ENCODE results near the gene STIM1. TPM values are rescaled to one million over a fixed set of nuclear protein-coding genes. Genes with fewer than 3 reads are reported as not detected.

STIM1 gene
- total and polyA plus RNA-seq, 10 of the 15 experiments (the other 5 are each of a cell fraction or from before 2014, with no cell fraction given): 8.6 to 57.7 (median 29.3) TPM

DNA sequence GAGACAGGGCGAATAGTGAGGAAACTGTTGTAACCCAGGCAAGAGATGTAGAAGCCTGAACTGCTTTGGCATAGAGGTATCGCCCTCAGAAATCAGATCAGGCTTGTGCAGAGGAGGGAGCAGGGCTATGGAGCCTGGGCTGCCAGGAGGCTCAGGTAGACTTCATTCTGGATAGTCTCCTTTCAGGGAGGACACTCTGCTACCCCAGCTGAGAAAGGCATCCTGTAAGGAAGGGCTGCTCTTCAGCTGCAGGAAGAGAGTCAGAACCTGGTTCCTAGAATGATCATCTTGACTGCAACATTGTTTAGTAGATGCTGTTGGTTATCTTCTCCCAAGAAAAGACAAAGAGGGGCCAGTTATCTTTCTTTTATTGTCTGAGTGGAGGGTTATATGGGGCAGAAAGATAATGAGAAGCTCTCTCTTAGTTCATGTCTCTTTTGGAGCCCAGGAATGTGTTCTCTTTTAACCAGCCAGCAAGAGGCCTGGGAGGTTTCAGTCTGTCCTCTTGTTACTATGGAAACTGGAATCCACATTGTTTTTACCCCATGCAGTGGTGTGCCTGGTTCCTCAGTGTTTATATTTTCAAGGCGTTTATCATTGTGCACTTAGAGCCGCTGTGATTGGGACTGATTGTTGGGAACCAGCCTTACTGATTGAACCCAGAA is 95.7 kb downstream of the STIM1 start:
- POLR2A ChIA-PET: interaction anchor here (0.6 to 0.9 kb wide), 2 partner anchors 85 to 96 kb away, joined by 3 read pairs; no protein-coding TSS in a partner anchor

More for the DNA sequence above, 95.7 kb downstream of the STIM1 start:
- DNase-seq (ENCODE audit: low read depth, low spot score): no peak
- intact Hi-C loops (cut with micrococcal nuclease; ENCODE audit: unreplicated experiment) (no loop called here), in situ Hi-C loops (cut with MboI) (no loop called here)
- no peak overlapping the region for H2AFZ ChIP-seq (ENCODE audit: control insufficient read depth, low read depth, low read length)
- no peaks in the 10 kb centered on the region; the same call in 2 of the 3 replicates for H3K9me3 ChIP-seq (replicated peaks; ENCODE audit: control insufficient read depth, insufficient read depth, low read length)
- peaks cover 18% of the 10 kb centered on the region for H3K79me2 ChIP-seq (ENCODE audit: control insufficient read depth, insufficient read depth, low read length)
- peaks cover 45% of the 10 kb centered on the region for H3K4me1 ChIP-seq (ENCODE audit: control insufficient read depth, insufficient read depth, low read length)
- no peak overlapping the region for H3K4me3 ChIP-seq
- SMC1A ChIA-PET (ENCODE audit: uncharacterized antibody, unreplicated experiment): interaction anchor here (0.7 to 6.9 kb wide), 9 partner anchors 8 to 121 kb away, joined by 3 to 41 read pairs (median 4); partner anchors contain the start of gene STIM1
- 69% methylated on average over 4 of the region's 4 CpGs for WGBS (ENCODE audit: insufficient coverage, insufficient replicate concordance, low lambda C conversion rate, missing lambda C conversion rate)
- H3K36me3 ChIP-seq (ENCODE audit: control insufficient read depth in 2 of 2, insufficient read depth in 2 of 2, low read length in 1 of 2): no peaks in the 10 kb centered on the region; a peak in 1 of 4 replicates
- 0 out of 2 replicates have a peak, but pooled peaks cover 2% of the 10 kb centered on the region for H4K20me1 ChIP-seq (ENCODE audit: control insufficient read depth, insufficient read depth)
- RAD21 ChIA-PET (ENCODE audit: unreplicated experiment): interaction anchor here (1.0 to 1.2 kb wide), 2 partner anchors 73 to 97 kb away, joined by 3 to 4 read pairs; no protein-coding TSS in a partner anchor
- no peak overlapping the region for H3K27ac ChIP-seq (ENCODE audit: control insufficient read depth, insufficient read depth)
- H3K9ac ChIP-seq (ENCODE audit: control insufficient read depth, insufficient read depth, low read length): no peak overlapping the region
- BruUV-seq (replicated peaks): no TSS peak
- TF ChIP-seq CHD1 (IDR thresholded peaks at IDR 0.05; ENCODE audit: low read depth, low read length): no peak
- TF ChIP-seq, protein P1, sequence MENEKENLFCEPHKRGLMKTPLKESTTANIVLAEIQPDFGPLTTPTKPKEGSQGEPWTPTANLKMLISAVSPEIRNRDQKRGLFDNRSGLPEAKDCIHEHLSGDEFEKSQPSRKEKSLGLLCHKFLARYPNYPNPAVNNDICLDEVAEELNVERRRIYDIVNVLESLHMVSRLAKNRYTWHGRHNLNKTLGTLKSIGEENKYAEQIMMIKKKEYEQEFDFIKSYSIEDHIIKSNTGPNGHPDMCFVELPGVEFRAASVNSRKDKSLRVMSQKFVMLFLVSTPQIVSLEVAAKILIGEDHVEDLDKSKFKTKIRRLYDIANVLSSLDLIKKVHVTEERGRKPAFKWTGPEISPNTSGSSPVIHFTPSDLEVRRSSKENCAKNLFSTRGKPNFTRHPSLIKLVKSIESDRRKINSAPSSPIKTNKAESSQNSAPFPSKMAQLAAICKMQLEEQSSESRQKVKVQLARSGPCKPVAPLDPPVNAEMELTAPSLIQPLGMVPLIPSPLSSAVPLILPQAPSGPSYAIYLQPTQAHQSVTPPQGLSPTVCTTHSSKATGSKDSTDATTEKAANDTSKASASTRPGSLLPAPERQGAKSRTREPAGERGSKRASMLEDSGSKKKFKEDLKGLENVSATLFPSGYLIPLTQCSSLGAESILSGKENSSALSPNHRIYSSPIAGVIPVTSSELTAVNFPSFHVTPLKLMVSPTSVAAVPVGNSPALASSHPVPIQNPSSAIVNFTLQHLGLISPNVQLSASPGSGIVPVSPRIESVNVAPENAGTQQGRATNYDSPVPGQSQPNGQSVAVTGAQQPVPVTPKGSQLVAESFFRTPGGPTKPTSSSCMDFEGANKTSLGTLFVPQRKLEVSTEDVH (IDR thresholded peaks at IDR 0.05; ENCODE audit: low read depth, partially characterized antibody): no peak
- no peak for TF ChIP-seq RB1 (IDR thresholded peaks at IDR 0.05; ENCODE audit: borderline replicate concordance)
- TF ChIP-seq, protein P2, sequence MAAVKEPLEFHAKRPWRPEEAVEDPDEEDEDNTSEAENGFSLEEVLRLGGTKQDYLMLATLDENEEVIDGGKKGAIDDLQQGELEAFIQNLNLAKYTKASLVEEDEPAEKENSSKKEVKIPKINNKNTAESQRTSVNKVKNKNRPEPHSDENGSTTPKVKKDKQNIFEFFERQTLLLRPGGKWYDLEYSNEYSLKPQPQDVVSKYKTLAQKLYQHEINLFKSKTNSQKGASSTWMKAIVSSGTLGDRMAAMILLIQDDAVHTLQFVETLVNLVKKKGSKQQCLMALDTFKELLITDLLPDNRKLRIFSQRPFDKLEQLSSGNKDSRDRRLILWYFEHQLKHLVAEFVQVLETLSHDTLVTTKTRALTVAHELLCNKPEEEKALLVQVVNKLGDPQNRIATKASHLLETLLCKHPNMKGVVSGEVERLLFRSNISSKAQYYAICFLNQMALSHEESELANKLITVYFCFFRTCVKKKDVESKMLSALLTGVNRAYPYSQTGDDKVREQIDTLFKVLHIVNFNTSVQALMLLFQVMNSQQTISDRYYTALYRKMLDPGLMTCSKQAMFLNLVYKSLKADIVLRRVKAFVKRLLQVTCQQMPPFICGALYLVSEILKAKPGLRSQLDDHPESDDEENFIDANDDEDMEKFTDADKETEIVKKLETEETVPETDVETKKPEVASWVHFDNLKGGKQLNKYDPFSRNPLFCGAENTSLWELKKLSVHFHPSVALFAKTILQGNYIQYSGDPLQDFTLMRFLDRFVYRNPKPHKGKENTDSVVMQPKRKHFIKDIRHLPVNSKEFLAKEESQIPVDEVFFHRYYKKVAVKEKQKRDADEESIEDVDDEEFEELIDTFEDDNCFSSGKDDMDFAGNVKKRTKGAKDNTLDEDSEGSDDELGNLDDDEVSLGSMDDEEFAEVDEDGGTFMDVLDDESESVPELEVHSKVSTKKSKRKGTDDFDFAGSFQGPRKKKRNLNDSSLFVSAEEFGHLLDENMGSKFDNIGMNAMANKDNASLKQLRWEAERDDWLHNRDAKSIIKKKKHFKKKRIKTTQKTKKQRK (IDR thresholded peaks at IDR 0.05; ENCODE audit: low read depth, low read length): no peak
- TF ChIP-seq POU2F2 (IDR thresholded peaks at IDR 0.05; ENCODE audit: borderline replicate concordance, low read depth, low read length): no peak
- no peak for TF ChIP-seq YY1 (IDR thresholded peaks at IDR 0.05; ENCODE audit: low read depth, low read length)
- TF ChIP-seq, protein P3, sequence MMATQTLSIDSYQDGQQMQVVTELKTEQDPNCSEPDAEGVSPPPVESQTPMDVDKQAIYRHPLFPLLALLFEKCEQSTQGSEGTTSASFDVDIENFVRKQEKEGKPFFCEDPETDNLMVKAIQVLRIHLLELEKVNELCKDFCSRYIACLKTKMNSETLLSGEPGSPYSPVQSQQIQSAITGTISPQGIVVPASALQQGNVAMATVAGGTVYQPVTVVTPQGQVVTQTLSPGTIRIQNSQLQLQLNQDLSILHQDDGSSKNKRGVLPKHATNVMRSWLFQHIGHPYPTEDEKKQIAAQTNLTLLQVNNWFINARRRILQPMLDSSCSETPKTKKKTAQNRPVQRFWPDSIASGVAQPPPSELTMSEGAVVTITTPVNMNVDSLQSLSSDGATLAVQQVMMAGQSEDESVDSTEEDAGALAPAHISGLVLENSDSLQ (IDR thresholded peaks at IDR 0.05): no peak
- TF ChIP-seq RELA (IDR thresholded peaks at IDR 0.05; ENCODE audit: borderline replicate concordance, partially characterized antibody): no peak
- no peak for TF ChIP-seq POLR2A (IDR thresholded peaks at IDR 0.05; ENCODE audit: low read depth, low read length)
- no peak for ATAC-seq
- FAIRE-seq: no peak
- H3K4me2 ChIP-seq (ENCODE audit: control insufficient read depth, insufficient read depth): no peak overlapping the region
- no peaks in the 10 kb centered on the region for H3K27me3 ChIP-seq (replicated peaks in 1 of 2; ENCODE audit: control insufficient read depth in 2 of 2, insufficient read depth in 2 of 2, low read length in 1 of 2)
- CTCF ChIA-PET: interaction anchor here (0.9 to 2.2 kb wide), 6 partner anchors 9 to 122 kb away, joined by 3 to 11 read pairs (median 4); partner anchors contain the start of gene STIM1

Data from GM12878 (cell line).